WTC11 (cell line): ENCODE measurements around the gene PGS1.

Experiments used
- TF ChIP-seq, protein P1 (sequence below): fragments of 200-600 bp; IDR thresholded peaks from 2 replicates; pipeline ENCODE4 v1.8.0; 2022; ENCODE audit warnings: antibody characterized with exemption
- TF ChIP-seq, protein P2 (sequence below): sonication (generic); formaldehyde crosslinking; IDR thresholded peaks from 2 replicates; pipeline ENCODE4 v1.8.1; 2022; ENCODE audit warnings: mild to moderate bottlenecking, missing genetic modification reagents, moderate library complexity, borderline replicate concordance

DNA sequence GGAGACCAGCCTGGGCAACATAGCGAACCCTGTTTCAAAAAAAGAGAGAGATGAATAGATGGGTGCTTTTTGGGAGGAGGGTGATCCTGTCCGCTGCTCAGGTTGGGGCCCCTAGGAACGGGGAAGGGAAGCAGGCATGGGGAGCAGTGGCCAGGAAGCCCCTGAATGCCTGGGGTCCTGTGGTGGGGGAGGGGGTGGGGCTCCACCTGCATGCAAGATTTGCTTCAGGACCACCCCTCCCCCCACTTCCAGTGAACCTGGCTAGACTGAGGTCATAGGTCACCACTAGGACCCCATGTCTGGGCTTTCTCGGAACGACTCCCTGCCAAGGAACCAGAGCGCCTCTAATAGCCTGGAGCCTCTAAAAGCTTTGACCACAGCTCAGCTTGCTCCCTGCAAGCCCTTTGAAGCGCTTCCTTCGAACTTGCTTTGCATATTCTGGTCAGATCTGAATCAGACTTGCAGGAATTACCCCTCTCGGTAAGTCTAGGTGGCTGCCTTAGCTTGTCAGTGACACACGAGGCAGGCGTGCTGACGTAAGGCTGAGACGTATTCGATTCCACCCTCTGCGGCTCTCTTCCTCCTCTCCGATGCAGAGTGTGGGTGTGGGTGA lies 22.2 kb upstream of the PGS1 start:
- TF ChIP-seq, protein P1, sequence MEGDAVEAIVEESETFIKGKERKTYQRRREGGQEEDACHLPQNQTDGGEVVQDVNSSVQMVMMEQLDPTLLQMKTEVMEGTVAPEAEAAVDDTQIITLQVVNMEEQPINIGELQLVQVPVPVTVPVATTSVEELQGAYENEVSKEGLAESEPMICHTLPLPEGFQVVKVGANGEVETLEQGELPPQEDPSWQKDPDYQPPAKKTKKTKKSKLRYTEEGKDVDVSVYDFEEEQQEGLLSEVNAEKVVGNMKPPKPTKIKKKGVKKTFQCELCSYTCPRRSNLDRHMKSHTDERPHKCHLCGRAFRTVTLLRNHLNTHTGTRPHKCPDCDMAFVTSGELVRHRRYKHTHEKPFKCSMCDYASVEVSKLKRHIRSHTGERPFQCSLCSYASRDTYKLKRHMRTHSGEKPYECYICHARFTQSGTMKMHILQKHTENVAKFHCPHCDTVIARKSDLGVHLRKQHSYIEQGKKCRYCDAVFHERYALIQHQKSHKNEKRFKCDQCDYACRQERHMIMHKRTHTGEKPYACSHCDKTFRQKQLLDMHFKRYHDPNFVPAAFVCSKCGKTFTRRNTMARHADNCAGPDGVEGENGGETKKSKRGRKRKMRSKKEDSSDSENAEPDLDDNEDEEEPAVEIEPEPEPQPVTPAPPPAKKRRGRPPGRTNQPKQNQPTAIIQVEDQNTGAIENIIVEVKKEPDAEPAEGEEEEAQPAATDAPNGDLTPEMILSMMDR = no peak
- TF ChIP-seq, protein P2, sequence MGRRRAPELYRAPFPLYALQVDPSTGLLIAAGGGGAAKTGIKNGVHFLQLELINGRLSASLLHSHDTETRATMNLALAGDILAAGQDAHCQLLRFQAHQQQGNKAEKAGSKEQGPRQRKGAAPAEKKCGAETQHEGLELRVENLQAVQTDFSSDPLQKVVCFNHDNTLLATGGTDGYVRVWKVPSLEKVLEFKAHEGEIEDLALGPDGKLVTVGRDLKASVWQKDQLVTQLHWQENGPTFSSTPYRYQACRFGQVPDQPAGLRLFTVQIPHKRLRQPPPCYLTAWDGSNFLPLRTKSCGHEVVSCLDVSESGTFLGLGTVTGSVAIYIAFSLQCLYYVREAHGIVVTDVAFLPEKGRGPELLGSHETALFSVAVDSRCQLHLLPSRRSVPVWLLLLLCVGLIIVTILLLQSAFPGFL (CRISPR knock-in tag) = no peak
